ENCODE results near the gene POMT2.
A peak's percentile ranks its signal among the peaks of the same experiment; 100 is the strongest.
"Not testable (repeated sequence)": the region's sequence is repeated elsewhere in the genome, so short reads cannot be mapped to it uniquely, and the experiment has no call there.

Gene POMT2

GRCh38 chr14:77320238-77320935 lies at the start of gene POMT2:
Gene POMT2 (minus strand): TSS chr14:77320883. CDS start chr14:77320681, 202 bp downstream.
- DNase-seq = peak; percentile 96

GRCh38 chr14:77369285-77369684 lies 48.6 kb upstream of the POMT2 start:
- no peak for DNase-seq

- no peak for DNase-seq
These were observed 43.5 kb upstream of the POMT2 start for GRCh38 chr14:77364146-77364545.

- DNase-seq = no peak
These were observed 38.9 kb upstream of the POMT2 start for GRCh38 chr14:77359626-77360025.

- no peak for DNase-seq
These were observed 36.2 kb upstream of the POMT2 start for GRCh38 chr14:77356899-77357298.

GRCh38 chr14:77355811-77356210 lies 35.1 kb upstream of the POMT2 start:
- no peak for DNase-seq

- no peak for DNase-seq
These were observed 32.9 kb upstream of the POMT2 start for GRCh38 chr14:77353469-77354141.

- DNase-seq = no peak
These were observed 27.1 kb upstream of the POMT2 start for GRCh38 chr14:77347751-77348150.

- no peak for DNase-seq
These were observed 25.8 kb upstream of the POMT2 start for GRCh38 chr14:77346495-77346894.

GRCh38 chr14:77344377-77344996 lies 23.8 kb upstream of the POMT2 start:
- no peak for DNase-seq

- no peak for DNase-seq
These were observed 23.0 kb upstream of the POMT2 start for GRCh38 chr14:77343662-77344061.

GRCh38 chr14:77342726-77343397 lies 22.2 kb upstream of the POMT2 start:
- no peak for DNase-seq

GRCh38 chr14:77340389-77340788 lies 19.7 kb upstream of the POMT2 start:
- no peak for DNase-seq

GRCh38 chr14:77339407-77339806 lies 18.7 kb upstream of the POMT2 start:
- DNase-seq = no peak

- no peak for DNase-seq
These were observed 17.6 kb upstream of the POMT2 start for GRCh38 chr14:77338302-77338701.

- no peak for DNase-seq
These were observed 17.2 kb upstream of the POMT2 start for GRCh38 chr14:77337880-77338279.

- DNase-seq = not testable (repeated sequence)
These were observed 16.6 kb upstream of the POMT2 start for GRCh38 chr14:77337255-77337654.

- no peak for DNase-seq
These were observed 14.9 kb upstream of the POMT2 start for GRCh38 chr14:77335576-77335975.

- DNase-seq = no peak
These were observed 9.2 kb upstream of the POMT2 start for GRCh38 chr14:77329872-77330271.

- no peak for DNase-seq
These were observed 6.4 kb upstream of the POMT2 start for GRCh38 chr14:77327111-77327510.

- no peak for DNase-seq
These were observed 5.0 kb upstream of the POMT2 start for GRCh38 chr14:77325746-77326094.

- no peak for DNase-seq
These were observed 4.4 kb upstream of the POMT2 start for GRCh38 chr14:77324816-77325745.

GRCh38 chr14:77324289-77324688 lies 3.6 kb upstream of the POMT2 start:
- DNase-seq = no peak
